ENCODE results near the gene OPHN1. TPM values are rescaled to one million over a fixed set of nuclear protein-coding genes. Genes with fewer than 3 reads are reported as not detected.

OPHN1 gene
- total RNA-seq, 1 donor from 2014 or later = 3.7 TPM

DNA sequence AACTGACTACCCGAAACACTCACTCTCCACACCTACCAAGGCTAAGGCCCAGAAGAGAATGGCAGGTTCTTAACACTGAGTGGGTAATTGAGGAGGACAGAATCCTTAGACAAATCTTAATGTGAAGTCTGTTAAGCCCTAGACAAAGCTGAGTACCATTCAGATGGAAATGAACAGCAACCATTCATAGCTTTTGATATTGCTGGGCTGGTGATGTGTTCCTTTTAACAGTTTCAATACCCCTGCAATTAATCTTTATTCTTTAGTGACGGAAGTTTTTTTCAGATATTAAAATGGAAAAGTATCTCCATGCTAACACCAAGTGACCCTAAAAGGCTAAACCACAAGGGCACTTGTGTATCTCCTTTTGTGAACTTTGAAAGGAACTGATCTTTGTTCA is 334.9 kb downstream of the OPHN1 start:
- H3K9me3 Mint-ChIP-seq (ENCODE audit: unreplicated experiment) = no peaks in the 10 kb centered on the region
- Histone ChIP-seq H3K4me3 (ENCODE audit: insufficient read depth, low read depth, low read length) (no peak overlapping the region), H3K27ac (ENCODE audit: low read depth, low read length) (no peak overlapping the region), H3K79me2 (ENCODE audit: insufficient read depth, low read length) (no peaks in the 10 kb centered on the region), H4K20me1 (ENCODE audit: insufficient read depth, low read length) (no peaks in the 10 kb centered on the region), H3K4me1 (ENCODE audit: insufficient read depth, low read length) (no peaks in the 10 kb centered on the region), H3K9ac (ENCODE audit: low read length) (no peak overlapping the region), H3K27me3 (ENCODE audit: insufficient read depth, low read length) (no peaks in the 10 kb centered on the region), H3K36me3 (ENCODE audit: insufficient read depth, low read length) (no peaks in the 10 kb centered on the region), H3K9me3 (ENCODE audit: insufficient read depth, low read depth, low read length) (no peaks in the 10 kb centered on the region), H2AFZ (ENCODE audit: low read depth, low read length) (no peak overlapping the region), H3K4me2 (ENCODE audit: low read length) (no peak overlapping the region)
- no peaks in the 10 kb centered on the region for H3K4me1 Mint-ChIP-seq (ENCODE audit: low read depth, unreplicated experiment)
- DNase-seq (ENCODE audit: low read depth) = no peak
- H3K36me3 Mint-ChIP-seq (ENCODE audit: low read depth, unreplicated experiment) = peaks cover 3% of the 10 kb centered on the region
- no peak for FAIRE-seq
- H3K4me3 Mint-ChIP-seq (ENCODE audit: unreplicated experiment) = no peak overlapping the region
- TF ChIP-seq, protein P1, sequence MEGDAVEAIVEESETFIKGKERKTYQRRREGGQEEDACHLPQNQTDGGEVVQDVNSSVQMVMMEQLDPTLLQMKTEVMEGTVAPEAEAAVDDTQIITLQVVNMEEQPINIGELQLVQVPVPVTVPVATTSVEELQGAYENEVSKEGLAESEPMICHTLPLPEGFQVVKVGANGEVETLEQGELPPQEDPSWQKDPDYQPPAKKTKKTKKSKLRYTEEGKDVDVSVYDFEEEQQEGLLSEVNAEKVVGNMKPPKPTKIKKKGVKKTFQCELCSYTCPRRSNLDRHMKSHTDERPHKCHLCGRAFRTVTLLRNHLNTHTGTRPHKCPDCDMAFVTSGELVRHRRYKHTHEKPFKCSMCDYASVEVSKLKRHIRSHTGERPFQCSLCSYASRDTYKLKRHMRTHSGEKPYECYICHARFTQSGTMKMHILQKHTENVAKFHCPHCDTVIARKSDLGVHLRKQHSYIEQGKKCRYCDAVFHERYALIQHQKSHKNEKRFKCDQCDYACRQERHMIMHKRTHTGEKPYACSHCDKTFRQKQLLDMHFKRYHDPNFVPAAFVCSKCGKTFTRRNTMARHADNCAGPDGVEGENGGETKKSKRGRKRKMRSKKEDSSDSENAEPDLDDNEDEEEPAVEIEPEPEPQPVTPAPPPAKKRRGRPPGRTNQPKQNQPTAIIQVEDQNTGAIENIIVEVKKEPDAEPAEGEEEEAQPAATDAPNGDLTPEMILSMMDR (IDR thresholded peaks at IDR 0.05; ENCODE audit: insufficient read depth, low read depth, low read length) = no peak
- TF ChIP-seq EZH2 (IDR thresholded peaks at IDR 0.05; ENCODE audit: insufficient read depth, low read length) = no peak
- H3K27me3 Mint-ChIP-seq (ENCODE audit: low read depth, unreplicated experiment) = no peaks in the 10 kb centered on the region
- no peak overlapping the region for H3K27ac Mint-ChIP-seq (ENCODE audit: unreplicated experiment)

DNA sequence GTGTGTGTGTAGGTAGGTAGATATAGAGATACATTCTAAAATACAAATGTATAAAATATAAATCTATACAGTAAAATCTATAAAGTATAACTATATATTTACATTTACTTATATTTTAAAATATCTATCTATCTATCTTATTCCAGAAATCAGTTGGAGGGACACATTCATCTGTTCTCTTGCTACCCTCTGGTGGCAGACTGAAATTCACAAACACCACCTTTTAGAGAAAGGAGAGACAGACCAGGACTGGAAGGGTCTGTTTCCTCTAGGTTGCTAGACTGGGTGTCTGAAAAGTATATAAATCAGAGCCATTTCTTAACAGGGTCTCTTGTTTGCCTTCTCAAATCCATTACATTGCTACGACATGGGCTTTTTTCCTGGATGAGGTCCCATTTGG is 343.0 kb downstream of the OPHN1 start:
- Mint-ChIP-seq H3K27ac (ENCODE audit: unreplicated experiment) (no peak overlapping the region), H3K27me3 (ENCODE audit: low read depth, unreplicated experiment) (no peaks in the 10 kb centered on the region), H3K4me3 (ENCODE audit: unreplicated experiment) (no peak overlapping the region), H3K9me3 (ENCODE audit: unreplicated experiment) (no peaks in the 10 kb centered on the region), H3K4me1 (ENCODE audit: low read depth, unreplicated experiment) (no peaks in the 10 kb centered on the region), H3K36me3 (ENCODE audit: low read depth, unreplicated experiment) (peaks cover 3% of the 10 kb centered on the region)
- no peaks in the 10 kb centered on the region for H4K20me1 ChIP-seq (ENCODE audit: insufficient read depth, low read length)
- TF ChIP-seq, protein P1 (IDR thresholded peaks at IDR 0.05; ENCODE audit: insufficient read depth, low read depth, low read length) = no peak
- no peak overlapping the region for H3K4me3 ChIP-seq (ENCODE audit: insufficient read depth, low read depth, low read length)
- H3K27me3 ChIP-seq (ENCODE audit: insufficient read depth, low read length) = no peaks in the 10 kb centered on the region
- H3K27ac ChIP-seq (ENCODE audit: low read depth, low read length) = no peak overlapping the region
- no peak overlapping the region for H3K9ac ChIP-seq (ENCODE audit: low read length)
- H3K4me2 ChIP-seq (ENCODE audit: low read length) = no peak overlapping the region
- DNase-seq (ENCODE audit: low read depth) (no peak), FAIRE-seq (peak; percentile 50)
- no peaks in the 10 kb centered on the region for H3K4me1 ChIP-seq (ENCODE audit: insufficient read depth, low read length)
- no peaks in the 10 kb centered on the region for H3K36me3 ChIP-seq (ENCODE audit: insufficient read depth, low read length)
- H2AFZ ChIP-seq (ENCODE audit: low read depth, low read length) = no peak overlapping the region
- H3K79me2 ChIP-seq (ENCODE audit: insufficient read depth, low read length) = no peaks in the 10 kb centered on the region
- H3K9me3 ChIP-seq (ENCODE audit: insufficient read depth, low read depth, low read length) = no peaks in the 10 kb centered on the region

DNA sequence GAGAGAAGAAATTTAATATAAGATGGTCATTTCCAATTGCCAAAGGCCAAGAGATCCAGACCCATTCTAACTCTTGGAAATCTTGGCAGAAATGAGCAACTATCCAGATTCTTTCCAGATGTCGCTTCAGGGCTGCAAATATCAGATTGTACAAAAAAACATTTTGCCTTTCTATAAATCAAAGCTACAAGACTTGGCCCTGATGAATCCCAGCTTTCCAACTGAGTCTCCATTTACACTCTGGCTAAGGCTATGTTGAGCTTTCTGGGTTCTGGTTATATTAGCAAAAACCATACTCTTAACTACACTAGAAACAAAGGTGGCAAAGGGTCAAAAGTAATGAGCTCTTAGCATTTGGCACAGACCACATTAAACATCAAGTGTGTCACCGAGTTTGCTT is 345.8 kb downstream of the OPHN1 start:
- Histone ChIP-seq H3K79me2 (ENCODE audit: insufficient read depth, low read length) (no peaks in the 10 kb centered on the region), H3K4me2 (ENCODE audit: low read length) (no peak overlapping the region), H3K4me3 (ENCODE audit: insufficient read depth, low read depth, low read length) (no peak overlapping the region), H2AFZ (ENCODE audit: low read depth, low read length) (no peak overlapping the region), H3K9ac (ENCODE audit: low read length) (no peak overlapping the region), H4K20me1 (ENCODE audit: insufficient read depth, low read length) (no peaks in the 10 kb centered on the region), H3K36me3 (ENCODE audit: insufficient read depth, low read length) (no peaks in the 10 kb centered on the region), H3K4me1 (ENCODE audit: insufficient read depth, low read length) (no peaks in the 10 kb centered on the region), H3K27ac (ENCODE audit: low read depth, low read length) (no peak overlapping the region), H3K27me3 (ENCODE audit: insufficient read depth, low read length) (no peaks in the 10 kb centered on the region), H3K9me3 (ENCODE audit: insufficient read depth, low read depth, low read length) (no peaks in the 10 kb centered on the region)
- H3K27me3 Mint-ChIP-seq (ENCODE audit: low read depth, unreplicated experiment) = no peaks in the 10 kb centered on the region
- TF ChIP-seq, protein P1 (IDR thresholded peaks at IDR 0.05; ENCODE audit: insufficient read depth, low read depth, low read length) = no peak
- no peak for TF ChIP-seq EZH2 (IDR thresholded peaks at IDR 0.05; ENCODE audit: insufficient read depth, low read length)
- no peaks in the 10 kb centered on the region for H3K4me1 Mint-ChIP-seq (ENCODE audit: low read depth, unreplicated experiment)
- FAIRE-seq = peak; percentile 76
- no peaks in the 10 kb centered on the region for H3K9me3 Mint-ChIP-seq (ENCODE audit: unreplicated experiment)
- no peak overlapping the region for H3K27ac Mint-ChIP-seq (ENCODE audit: unreplicated experiment)
- H3K36me3 Mint-ChIP-seq (ENCODE audit: low read depth, unreplicated experiment) = no peaks in the 10 kb centered on the region
- H3K4me3 Mint-ChIP-seq (ENCODE audit: unreplicated experiment) = no peak overlapping the region
- no peak for DNase-seq (ENCODE audit: low read depth)
